ENCODE results near the gene GAST. TPM values are rescaled to one million over a fixed set of nuclear protein-coding genes. Genes with fewer than 3 reads are reported as not detected.
A peak's percentile ranks its signal among the peaks of the same experiment; 100 is the strongest.
"Not testable (repeated sequence)": the region's sequence is repeated elsewhere in the genome, so short reads cannot be mapped to it uniquely, and the experiment has no call there.

Gene GAST
- total RNA-seq, 3 donors from 2014 or later (not counting 1 experiment from before 2014, with no cell fraction given), result not detected

DNA sequence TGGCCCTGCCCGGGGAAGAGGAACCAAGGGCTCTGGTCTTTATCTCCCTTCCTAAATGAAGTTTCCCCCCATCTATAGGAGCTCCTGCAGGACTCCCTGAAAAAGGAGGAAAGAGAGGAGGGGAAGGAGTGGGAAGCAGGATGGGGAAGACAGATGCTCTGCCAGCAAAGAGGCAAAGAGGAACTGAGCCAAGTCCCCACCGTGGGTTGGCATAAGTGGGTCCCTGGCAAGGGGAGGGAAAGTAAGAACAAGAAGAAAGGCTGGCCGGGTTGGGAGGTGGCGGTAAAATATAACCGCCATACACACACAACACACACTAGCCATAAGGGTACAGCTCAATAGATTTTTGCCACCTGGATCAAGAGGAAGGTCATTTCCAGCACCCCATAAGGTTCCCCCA is 29.5 kb upstream of the GAST start:
- no peaks in the 10 kb centered on the region for H3K27me3 ChIP-seq (ENCODE audit: control insufficient read depth, insufficient read depth, low read length)
- DNase-seq, result no peak
- H3K9me3 ChIP-seq (ENCODE audit: control insufficient read depth, insufficient read depth, low read length), result no peaks in the 10 kb centered on the region
- 72% methylated on average over 2 of the region's 5 CpGs for WGBS (ENCODE audit: insufficient coverage)
- no peak overlapping the region for H3K4me3 Mint-ChIP-seq
- intact Hi-C loops (cut with micrococcal nuclease), result no loop called here
- H3K4me3 ChIP-seq (ENCODE audit: low read length), result no peak overlapping the region
- H3K27me3 Mint-ChIP-seq (ENCODE audit: low read depth in 2 of 2), result no peaks in the 10 kb centered on the region
- TF ChIP-seq, protein P1, sequence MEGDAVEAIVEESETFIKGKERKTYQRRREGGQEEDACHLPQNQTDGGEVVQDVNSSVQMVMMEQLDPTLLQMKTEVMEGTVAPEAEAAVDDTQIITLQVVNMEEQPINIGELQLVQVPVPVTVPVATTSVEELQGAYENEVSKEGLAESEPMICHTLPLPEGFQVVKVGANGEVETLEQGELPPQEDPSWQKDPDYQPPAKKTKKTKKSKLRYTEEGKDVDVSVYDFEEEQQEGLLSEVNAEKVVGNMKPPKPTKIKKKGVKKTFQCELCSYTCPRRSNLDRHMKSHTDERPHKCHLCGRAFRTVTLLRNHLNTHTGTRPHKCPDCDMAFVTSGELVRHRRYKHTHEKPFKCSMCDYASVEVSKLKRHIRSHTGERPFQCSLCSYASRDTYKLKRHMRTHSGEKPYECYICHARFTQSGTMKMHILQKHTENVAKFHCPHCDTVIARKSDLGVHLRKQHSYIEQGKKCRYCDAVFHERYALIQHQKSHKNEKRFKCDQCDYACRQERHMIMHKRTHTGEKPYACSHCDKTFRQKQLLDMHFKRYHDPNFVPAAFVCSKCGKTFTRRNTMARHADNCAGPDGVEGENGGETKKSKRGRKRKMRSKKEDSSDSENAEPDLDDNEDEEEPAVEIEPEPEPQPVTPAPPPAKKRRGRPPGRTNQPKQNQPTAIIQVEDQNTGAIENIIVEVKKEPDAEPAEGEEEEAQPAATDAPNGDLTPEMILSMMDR (IDR thresholded peaks at IDR 0.05), result no peak
- H3K9me3 Mint-ChIP-seq, result no peaks in the 10 kb centered on the region
- peaks cover 18 to 23% of the 10 kb centered on the region in 2 donors for H3K4me1 Mint-ChIP-seq
- H3K4me1 ChIP-seq (ENCODE audit: control insufficient read depth, insufficient read depth, low read length), result peaks cover 21% of the 10 kb centered on the region
- H3K27ac ChIP-seq (ENCODE audit: low read length), result no peak overlapping the region
- H3K36me3 Mint-ChIP-seq, result no peaks in the 10 kb centered on the region
- ATAC-seq, result no peak
- no peaks in the 10 kb centered on the region for H3K36me3 ChIP-seq (ENCODE audit: control insufficient read depth, insufficient read depth, low read length)
- H3K27ac Mint-ChIP-seq, result peak overlapping the region in 1 of 2 donors; percentile 29

DNA sequence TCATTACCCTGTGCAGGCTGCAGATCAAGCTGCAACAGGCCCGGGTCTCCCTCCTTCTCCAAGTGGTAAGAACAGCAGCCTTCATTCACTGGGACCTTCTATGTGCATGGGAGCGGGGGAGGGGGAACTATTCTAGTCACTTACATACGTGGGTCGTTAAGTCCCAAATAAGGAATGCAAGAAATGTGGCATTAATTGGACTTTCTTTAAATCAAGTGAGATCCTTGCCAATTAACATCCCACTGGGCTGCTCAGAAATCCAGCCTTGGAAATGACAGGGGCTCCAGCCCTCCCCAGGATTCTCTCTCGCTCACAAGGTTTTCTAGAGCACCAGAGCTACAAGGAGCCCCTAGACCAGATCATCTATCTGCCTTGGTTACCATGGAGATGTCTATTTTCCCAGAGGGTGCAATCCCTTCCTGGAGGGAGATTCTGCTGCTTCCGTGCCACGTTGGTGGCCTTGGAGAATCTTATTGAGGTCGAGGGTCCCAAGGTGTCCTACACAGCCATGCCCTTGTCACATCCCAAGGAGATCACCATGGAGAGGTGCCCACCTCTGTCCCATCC is 28.6 kb upstream of the GAST start:
- H3K27ac Mint-ChIP-seq, result no peak overlapping the region
- Histone ChIP-seq H3K27me3 (ENCODE audit: control insufficient read depth, insufficient read depth, low read length) (no peaks in the 10 kb centered on the region), H3K4me3 (ENCODE audit: low read length) (no peak overlapping the region), H3K4me1 (ENCODE audit: control insufficient read depth, insufficient read depth, low read length) (peaks cover 24% of the 10 kb centered on the region), H3K27ac (ENCODE audit: low read length) (no peak overlapping the region), H3K9me3 (ENCODE audit: control insufficient read depth, insufficient read depth, low read length) (no peaks in the 10 kb centered on the region), H3K36me3 (ENCODE audit: control insufficient read depth, insufficient read depth, low read length) (no peaks in the 10 kb centered on the region)
- H3K27me3 Mint-ChIP-seq (ENCODE audit: low read depth in 2 of 2), result no peaks in the 10 kb centered on the region
- ATAC-seq (no peak), DNase-seq (no peak)
- TF ChIP-seq, protein P1 (IDR thresholded peaks at IDR 0.05), result no peak
- intact Hi-C loops (cut with micrococcal nuclease), result no loop called here
- 89% methylated on average over 8 of the region's 8 CpGs for WGBS (ENCODE audit: insufficient coverage)
- H3K4me3 Mint-ChIP-seq, result no peak overlapping the region
- no peaks in the 10 kb centered on the region for H3K9me3 Mint-ChIP-seq
- peaks cover 22 to 27% of the 10 kb centered on the region in 2 donors for H3K4me1 Mint-ChIP-seq
- no peaks in the 10 kb centered on the region for H3K36me3 Mint-ChIP-seq

- Mint-ChIP-seq H3K27me3 (ENCODE audit: low read depth in 2 of 2) (no peaks in the 10 kb centered on the region), H3K4me1 (peaks cover 22 to 25% of the 10 kb centered on the region in 2 donors)
- TF ChIP-seq, protein P1 (IDR thresholded peaks at IDR 0.05), result no peak
Measured at GRCh38 chr17:41684035-41684434, 28.1 kb upstream of the GAST start.

GRCh38 chr17:41685753-41686152 is 26.4 kb upstream of the GAST start:
- H3K9me3 ChIP-seq (ENCODE audit: control insufficient read depth, insufficient read depth, low read length); H3K27me3 Mint-ChIP-seq (ENCODE audit: low read depth in 2 of 2); H3K4me3 ChIP-seq (ENCODE audit: low read length); H3K27me3 ChIP-seq (ENCODE audit: control insufficient read depth, insufficient read depth, low read length); intact Hi-C loops (cut with micrococcal nuclease); DNase-seq; ATAC-seq; H3K9me3 Mint-ChIP-seq; H3K27ac Mint-ChIP-seq; H3K4me3 Mint-ChIP-seq; H3K27ac ChIP-seq (ENCODE audit: low read length): not testable (repeated sequence)
- WGBS (ENCODE audit: insufficient coverage), result 98% methylated on average over 13 of the region's 13 CpGs
- peaks cover 16% of the 10 kb centered on the region for H3K4me1 ChIP-seq (ENCODE audit: control insufficient read depth, insufficient read depth, low read length)
- Mint-ChIP-seq H3K4me1 (peaks cover 29 to 30% of the 10 kb centered on the region in 2 donors), H3K36me3 (peaks cover 13% of the 10 kb centered on the region)
- peaks cover 14% of the 10 kb centered on the region for H3K36me3 ChIP-seq (ENCODE audit: control insufficient read depth, insufficient read depth, low read length)

More at GRCh38 chr17:41684035-41684434, 28.1 kb upstream of the GAST start:
- Mint-ChIP-seq H3K36me3 (no peaks in the 10 kb centered on the region), H3K27ac (no peak overlapping the region), H3K4me3 (no peak overlapping the region), H3K9me3 (no peaks in the 10 kb centered on the region)
- intact Hi-C loops (cut with micrococcal nuclease), result no loop called here
- DNase-seq, result no peak
- no peaks in the 10 kb centered on the region for H3K9me3 ChIP-seq (ENCODE audit: control insufficient read depth, insufficient read depth, low read length)
- 81% methylated on average over 2 of the region's 4 CpGs for WGBS (ENCODE audit: insufficient coverage)
- ATAC-seq, result no peak
- H3K36me3 ChIP-seq (ENCODE audit: control insufficient read depth, insufficient read depth, low read length), result no peaks in the 10 kb centered on the region
- H3K4me3 ChIP-seq (ENCODE audit: low read length), result no peak overlapping the region
- peaks cover 20% of the 10 kb centered on the region for H3K4me1 ChIP-seq (ENCODE audit: control insufficient read depth, insufficient read depth, low read length)
- H3K27ac ChIP-seq (ENCODE audit: low read length), result no peak overlapping the region
- H3K27me3 ChIP-seq (ENCODE audit: control insufficient read depth, insufficient read depth, low read length), result no peaks in the 10 kb centered on the region

Measured in natural killer cell (primary cell).